Measurements from ENCODE around the gene STRADA. TPM values are rescaled to one million over a fixed set of nuclear protein-coding genes. Genes with fewer than 3 reads are reported as not detected.

The STRADA gene
- total RNA-seq, 1 donor from 2014 or later = 13.3 TPM

GRCh38 chr17:63694950-63695773, 46.4 kb downstream of the STRADA start:
- ATAC-seq (no peak), DNase-seq (ENCODE audit: missing footprints) (no peak)
- intact Hi-C loops (cut with DNase I) = loop anchor here (5.0 kb wide), 1 partner anchor 73 kb away; the partner anchor contains the start of gene MAP3K3

- no peak for ATAC-seq
- DNase-seq (ENCODE audit: missing footprints) = no peak
- intact Hi-C loops (cut with DNase I) = no loop called here
Observed at GRCh38 chr17:63694229-63694949, 47.2 kb downstream of the STRADA start.

- ATAC-seq = no peak
Observed at GRCh38 chr17:63693411-63694113, 48.0 kb downstream of the STRADA start.

DNA sequence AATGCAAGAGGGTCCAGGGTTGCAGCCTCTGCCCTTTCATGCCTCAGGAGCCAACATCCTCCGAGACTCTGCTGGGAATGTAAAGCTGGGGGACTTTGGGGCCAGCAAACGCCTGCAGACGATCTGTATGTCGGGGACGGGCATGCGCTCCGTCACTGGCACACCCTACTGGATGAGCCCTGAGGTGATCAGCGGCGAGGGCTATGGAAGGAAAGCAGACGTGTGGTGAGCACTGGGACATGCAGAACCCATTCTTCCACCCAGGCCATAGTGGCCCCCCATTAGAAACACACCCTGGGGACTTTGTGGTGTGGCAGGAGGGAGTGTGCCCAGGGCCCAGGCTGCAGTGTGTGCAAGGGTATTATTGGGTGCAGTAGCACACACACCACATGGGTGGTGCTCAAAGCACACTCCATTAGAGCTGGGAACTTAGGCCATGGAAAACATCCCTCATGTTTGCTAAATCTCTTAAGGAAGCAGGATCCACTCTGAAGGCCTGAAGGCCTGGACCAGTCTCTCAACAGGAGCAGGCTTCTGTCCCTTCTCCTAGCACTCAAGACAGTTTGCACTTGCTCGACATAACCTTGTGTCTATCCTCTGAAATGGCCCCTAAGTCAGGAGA, 49.3 kb downstream of the STRADA start:
- intact Hi-C loops (cut with DNase I) = no loop called here
- no peak for ATAC-seq
- DNase-seq (ENCODE audit: missing footprints) = no peak

More at GRCh38 chr17:63693411-63694113, 48.0 kb downstream of the STRADA start:
- intact Hi-C loops (cut with DNase I) = no loop called here
- no peak for DNase-seq (ENCODE audit: missing footprints)

- DNase-seq (ENCODE audit: missing footprints) = no peak
- intact Hi-C loops (cut with DNase I) = no loop called here
- ATAC-seq = no peak
Observed at GRCh38 chr17:63689479-63689878, 52.1 kb downstream of the STRADA start.

GRCh38 chr17:63688396-63689020, 53.1 kb downstream of the STRADA start:
- DNase-seq (ENCODE audit: missing footprints) = no peak
- intact Hi-C loops (cut with DNase I) = no loop called here
- ATAC-seq = no peak

- ATAC-seq = no peak
- intact Hi-C loops (cut with DNase I) = no loop called here
- no peak for DNase-seq (ENCODE audit: missing footprints)
Observed at GRCh38 chr17:63686138-63686685, 55.4 kb downstream of the STRADA start.

DNA sequence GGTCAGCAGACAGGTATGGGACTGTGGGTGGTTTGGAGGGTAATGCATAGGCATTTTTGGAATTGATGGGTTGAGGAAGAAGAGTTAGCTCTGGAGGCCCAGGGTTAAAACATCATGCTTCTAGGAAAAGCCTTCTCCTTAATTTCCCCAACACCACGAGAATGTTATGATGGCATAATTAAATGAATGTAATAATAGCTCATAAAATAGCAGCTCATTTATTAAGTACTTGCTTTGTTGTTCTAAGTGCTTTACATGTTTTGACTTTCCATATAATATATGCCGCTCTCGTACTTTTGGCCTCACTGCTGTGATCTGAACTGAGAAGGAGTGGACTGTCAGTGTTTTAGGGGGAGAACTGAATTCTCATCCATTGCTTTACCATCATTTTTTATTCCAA, 56.0 kb downstream of the STRADA start:
- intact Hi-C loops (cut with DNase I) = no loop called here
- DNase-seq (ENCODE audit: missing footprints) (no peak), ATAC-seq (no peak)

DNA sequence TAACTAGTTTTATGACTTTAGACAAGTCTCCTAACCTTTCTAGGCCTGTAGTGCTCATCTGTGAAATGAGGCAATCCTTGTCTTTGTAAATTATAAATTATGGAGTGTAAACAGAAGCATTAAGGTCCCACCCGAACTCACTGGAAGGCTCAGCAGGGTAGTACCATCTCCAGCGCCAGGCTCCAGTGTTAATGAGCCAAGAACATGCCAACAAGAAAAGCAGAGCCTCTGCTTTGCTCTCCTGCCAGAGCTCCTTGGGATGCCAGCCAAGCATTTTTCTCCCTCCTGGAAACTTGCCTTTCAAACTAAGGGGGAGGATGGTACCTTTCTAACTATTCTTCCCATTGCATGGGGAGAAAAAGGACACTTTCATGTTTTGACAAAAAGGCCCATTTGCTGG, 56.6 kb downstream of the STRADA start:
- DNase-seq (ENCODE audit: missing footprints) (no peak), ATAC-seq (no peak)
- intact Hi-C loops (cut with DNase I) = no loop called here

- ATAC-seq (no peak), DNase-seq (ENCODE audit: missing footprints) (no peak)
- intact Hi-C loops (cut with DNase I) = no loop called here
Observed at GRCh38 chr17:63682981-63683380, 58.6 kb downstream of the STRADA start.

DNA sequence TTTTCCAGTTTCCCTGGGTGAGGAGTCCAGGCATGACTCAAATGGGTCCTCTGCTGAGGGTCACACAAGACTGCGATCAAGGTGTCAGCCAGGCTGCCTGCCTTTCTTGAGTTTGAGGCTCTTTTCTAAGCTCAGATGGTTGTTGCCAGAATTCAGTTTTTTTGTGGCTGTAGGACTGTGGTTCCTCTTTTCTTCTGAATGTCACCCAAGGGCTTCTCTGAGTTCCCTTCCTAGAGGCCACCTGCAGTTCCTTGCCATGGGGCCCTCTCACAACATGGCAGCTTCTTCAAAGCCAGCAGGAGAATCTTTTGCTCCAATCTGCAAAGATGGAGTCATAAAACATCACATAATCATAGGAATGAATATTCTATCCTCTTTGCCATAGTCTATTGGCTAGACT, 59.2 kb downstream of the STRADA start:
- intact Hi-C loops (cut with DNase I) = no loop called here
- ATAC-seq = no peak
- no peak for DNase-seq (ENCODE audit: missing footprints)

DNA sequence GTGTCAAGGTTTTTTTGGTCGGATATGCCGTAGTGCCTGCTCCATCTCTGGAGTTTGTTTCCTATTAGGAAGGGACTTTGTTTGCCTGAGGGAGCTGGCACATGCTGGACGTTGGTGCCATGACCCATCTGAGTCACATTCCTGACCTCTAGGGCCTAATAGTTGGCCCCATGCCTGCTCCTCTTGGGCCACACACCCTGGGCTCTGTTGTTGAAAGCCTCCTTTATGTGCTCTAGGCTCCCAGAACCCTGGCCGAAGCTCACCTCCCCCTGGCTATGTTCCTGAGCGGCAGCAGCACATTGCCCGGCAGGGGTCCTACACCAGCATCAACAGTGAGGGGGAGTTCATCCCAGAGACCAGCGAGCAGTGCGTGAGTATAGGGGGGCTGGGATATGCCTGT, 60.1 kb downstream of the STRADA start:
- intact Hi-C loops (cut with DNase I) = no loop called here
- ATAC-seq (peak; percentile 32), DNase-seq (ENCODE audit: missing footprints) (no peak)

DNA sequence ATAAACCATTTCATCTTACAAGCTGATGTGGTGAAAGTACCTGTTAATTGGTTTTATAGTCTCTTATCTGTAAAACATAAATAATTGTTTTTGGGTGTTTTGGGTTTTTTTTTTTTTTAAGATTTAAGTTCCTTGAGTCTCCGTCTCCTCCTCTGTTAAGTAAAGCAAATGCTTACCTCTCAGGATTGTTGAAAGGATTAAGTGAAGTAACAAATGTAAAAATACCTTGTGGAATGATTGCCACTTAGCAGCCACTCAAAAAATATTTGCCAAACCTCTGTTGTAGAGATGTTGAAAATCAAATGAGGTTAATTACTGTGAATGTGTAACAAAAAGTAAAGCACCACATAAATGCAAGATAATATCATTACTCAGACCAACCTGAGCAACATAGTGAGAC, 60.9 kb downstream of the STRADA start:
- DNase-seq (ENCODE audit: missing footprints) = no peak
- ATAC-seq = no peak
- intact Hi-C loops (cut with DNase I) = no loop called here

GRCh38 chr17:63679214-63679613, 62.4 kb downstream of the STRADA start:
- intact Hi-C loops (cut with DNase I) = no loop called here
- ATAC-seq (no peak), DNase-seq (ENCODE audit: missing footprints) (no peak)

GRCh38 chr17:63676584-63676983, 65.0 kb downstream of the STRADA start:
- DNase-seq (ENCODE audit: missing footprints) (no peak), ATAC-seq (no peak)
- intact Hi-C loops (cut with DNase I) = no loop called here

- intact Hi-C loops (cut with DNase I) = no loop called here
- peak; percentile 79 for DNase-seq (ENCODE audit: missing footprints)
- ATAC-seq = peak; percentile 76
Observed at GRCh38 chr17:63675607-63676546, 65.7 kb downstream of the STRADA start.

DNA sequence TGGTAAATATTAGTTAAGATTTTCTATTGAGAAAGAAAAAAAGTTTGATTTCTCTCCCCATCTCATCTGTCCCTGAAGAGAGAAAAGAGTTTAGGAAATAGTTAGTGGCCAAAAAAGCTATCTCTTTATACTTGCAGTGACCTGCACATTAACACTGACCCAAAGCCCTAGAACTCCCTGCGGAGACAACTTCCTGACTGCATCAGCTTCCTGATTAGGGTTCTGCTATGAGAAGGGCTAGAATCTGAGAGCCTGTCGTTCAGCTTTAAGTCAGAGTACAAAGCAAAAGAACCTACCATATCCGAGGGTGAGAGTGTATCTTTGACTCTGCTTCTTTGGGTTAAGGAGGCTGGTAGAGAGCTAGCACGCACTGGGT, 66.4 kb downstream of the STRADA start:
- no peak for DNase-seq (ENCODE audit: missing footprints)
- peak; percentile 73 for ATAC-seq
- intact Hi-C loops (cut with DNase I) = no loop called here

Measured in Right ventricle myocardium inferior (tissue), 1 donor.